ENCODE results near the gene LIN9.
"Not testable (repeated sequence)": the region's sequence is repeated elsewhere in the genome, so short reads cannot be mapped to it uniquely, and the experiment has no call there.

The LIN9 gene

DNA sequence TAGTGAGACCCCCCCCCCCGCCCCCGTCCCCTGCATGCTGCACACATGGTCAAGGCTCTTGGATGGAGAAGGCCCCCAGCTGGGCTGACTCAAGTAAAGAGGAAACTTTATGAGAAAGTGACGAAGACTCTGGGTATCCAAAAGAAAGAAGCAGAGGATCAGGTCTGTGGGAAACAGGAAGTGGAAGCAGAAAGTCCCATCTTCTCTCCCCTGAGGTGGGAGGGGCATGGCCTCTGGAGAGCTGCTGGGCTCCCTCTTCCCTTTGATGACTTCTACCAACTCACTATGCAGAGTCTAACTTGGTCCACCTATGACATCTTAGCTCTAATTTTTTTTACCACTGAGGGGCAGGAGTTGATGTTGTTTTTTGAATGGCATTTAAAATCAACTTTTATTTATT lies 42.7 kb upstream of the LIN9 start:
- ChIA-PET POLR2A (no interaction called here), CTCF (interaction anchor here (2.0 kb wide), 1 partner anchor 18 kb away, joined by 10 read pairs; no protein-coding TSS in a partner anchor)
- TF ChIP-seq, protein P1, sequence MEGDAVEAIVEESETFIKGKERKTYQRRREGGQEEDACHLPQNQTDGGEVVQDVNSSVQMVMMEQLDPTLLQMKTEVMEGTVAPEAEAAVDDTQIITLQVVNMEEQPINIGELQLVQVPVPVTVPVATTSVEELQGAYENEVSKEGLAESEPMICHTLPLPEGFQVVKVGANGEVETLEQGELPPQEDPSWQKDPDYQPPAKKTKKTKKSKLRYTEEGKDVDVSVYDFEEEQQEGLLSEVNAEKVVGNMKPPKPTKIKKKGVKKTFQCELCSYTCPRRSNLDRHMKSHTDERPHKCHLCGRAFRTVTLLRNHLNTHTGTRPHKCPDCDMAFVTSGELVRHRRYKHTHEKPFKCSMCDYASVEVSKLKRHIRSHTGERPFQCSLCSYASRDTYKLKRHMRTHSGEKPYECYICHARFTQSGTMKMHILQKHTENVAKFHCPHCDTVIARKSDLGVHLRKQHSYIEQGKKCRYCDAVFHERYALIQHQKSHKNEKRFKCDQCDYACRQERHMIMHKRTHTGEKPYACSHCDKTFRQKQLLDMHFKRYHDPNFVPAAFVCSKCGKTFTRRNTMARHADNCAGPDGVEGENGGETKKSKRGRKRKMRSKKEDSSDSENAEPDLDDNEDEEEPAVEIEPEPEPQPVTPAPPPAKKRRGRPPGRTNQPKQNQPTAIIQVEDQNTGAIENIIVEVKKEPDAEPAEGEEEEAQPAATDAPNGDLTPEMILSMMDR (IDR thresholded peaks at IDR 0.05; ENCODE audit: control extremely low read depth, extremely low read depth, low read depth, missing control alignments) = no peak
- DNase-seq (ENCODE audit: extremely low spot score) = no peak

DNA sequence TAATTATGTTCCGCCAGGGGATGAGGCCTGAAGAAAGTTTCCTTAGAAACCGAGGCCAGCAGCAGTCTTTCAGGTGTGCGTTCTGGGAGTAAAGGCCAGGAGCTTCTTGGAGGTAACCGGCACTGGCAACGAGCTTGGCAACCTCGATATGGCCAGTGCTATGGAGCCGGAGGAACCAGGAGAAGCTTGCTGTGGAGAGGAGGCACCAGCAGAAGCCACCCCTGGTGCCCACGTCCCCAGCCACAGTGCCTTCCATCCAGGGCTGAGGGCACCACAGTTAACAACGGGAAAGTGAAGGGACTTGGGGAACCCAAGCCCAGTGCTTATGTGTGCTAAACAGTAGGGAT lies 41.5 kb upstream of the LIN9 start:
- no peak for DNase-seq (ENCODE audit: extremely low spot score)
- ChIA-PET POLR2A (no interaction called here), CTCF (no interaction called here)
- TF ChIP-seq, protein P1 (IDR thresholded peaks at IDR 0.05; ENCODE audit: control extremely low read depth, extremely low read depth, low read depth, missing control alignments) = no peak

DNA sequence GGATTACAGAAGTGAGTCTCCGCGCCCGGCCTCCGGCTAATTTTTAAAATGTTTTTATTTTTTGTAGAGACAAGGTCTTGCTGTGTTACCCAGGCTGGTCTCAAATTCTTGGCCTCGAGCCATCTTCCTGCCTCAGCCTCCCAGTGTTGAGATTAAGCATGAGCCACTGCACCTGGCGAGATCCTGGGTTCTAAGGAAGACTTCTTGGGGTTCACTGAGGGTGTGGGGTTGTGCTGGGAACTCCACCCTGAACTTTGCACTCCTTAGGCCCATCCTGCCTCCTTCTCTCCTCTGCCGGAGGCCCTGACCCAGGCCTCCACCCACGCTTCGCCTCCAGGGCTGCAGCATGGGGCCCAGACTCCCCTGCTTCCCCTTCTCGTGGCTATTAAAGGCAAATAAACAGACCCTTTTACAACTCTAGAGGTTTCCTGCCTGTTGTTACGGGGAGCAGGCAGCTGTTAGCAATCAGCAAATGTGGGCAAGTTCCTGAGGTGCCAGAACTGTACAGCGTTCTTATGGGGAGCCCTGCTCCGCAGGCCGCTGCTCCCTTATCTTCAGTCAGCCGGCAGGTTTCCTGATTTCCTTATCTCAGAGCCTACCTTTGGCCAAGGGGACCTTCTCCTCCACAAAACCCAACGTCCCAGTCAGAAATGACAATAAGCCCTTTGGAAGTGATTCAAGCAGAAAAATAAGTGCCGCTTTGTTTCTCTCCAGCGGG lies 41.0 kb upstream of the LIN9 start:
- POLR2A ChIA-PET = no interaction called here
- TF ChIP-seq, protein P1 (IDR thresholded peaks at IDR 0.05; ENCODE audit: control extremely low read depth, extremely low read depth, low read depth, missing control alignments) = no peak
- CTCF ChIA-PET = interaction anchor here (0.9 kb wide), 1 partner anchor 224 kb away, joined by 3 read pairs; no protein-coding TSS in a partner anchor
- peak; percentile 73 for DNase-seq (ENCODE audit: extremely low spot score)

DNA sequence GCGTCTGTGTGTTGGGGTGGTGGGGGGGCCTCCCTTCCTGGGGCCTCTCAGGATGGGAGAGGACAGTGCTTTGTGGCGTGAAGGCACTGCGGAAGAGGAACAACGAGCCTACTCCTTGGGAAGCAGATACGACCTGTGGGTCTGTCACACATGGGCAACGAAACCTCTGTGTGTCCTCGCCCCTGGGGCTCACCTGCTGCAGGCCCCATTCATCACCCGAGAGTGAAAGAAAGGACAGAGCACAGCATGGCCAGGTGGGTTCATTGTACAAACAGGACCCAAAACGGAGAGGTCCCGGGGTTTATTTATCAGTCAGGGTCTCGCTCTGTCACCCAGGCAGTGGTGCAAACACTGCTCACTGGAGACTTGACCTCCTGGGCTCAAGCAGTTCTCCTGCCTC lies 40.1 kb upstream of the LIN9 start:
- no peak for DNase-seq (ENCODE audit: extremely low spot score)
- CTCF ChIA-PET = interaction anchor here (0.9 to 1.6 kb wide), 3 partner anchors 16 to 224 kb away, joined by 3 to 5 read pairs (median 3); no protein-coding TSS in a partner anchor
- POLR2A ChIA-PET = no interaction called here
- TF ChIP-seq, protein P1 (IDR thresholded peaks at IDR 0.05; ENCODE audit: control extremely low read depth, extremely low read depth, low read depth, missing control alignments) = no peak

DNA sequence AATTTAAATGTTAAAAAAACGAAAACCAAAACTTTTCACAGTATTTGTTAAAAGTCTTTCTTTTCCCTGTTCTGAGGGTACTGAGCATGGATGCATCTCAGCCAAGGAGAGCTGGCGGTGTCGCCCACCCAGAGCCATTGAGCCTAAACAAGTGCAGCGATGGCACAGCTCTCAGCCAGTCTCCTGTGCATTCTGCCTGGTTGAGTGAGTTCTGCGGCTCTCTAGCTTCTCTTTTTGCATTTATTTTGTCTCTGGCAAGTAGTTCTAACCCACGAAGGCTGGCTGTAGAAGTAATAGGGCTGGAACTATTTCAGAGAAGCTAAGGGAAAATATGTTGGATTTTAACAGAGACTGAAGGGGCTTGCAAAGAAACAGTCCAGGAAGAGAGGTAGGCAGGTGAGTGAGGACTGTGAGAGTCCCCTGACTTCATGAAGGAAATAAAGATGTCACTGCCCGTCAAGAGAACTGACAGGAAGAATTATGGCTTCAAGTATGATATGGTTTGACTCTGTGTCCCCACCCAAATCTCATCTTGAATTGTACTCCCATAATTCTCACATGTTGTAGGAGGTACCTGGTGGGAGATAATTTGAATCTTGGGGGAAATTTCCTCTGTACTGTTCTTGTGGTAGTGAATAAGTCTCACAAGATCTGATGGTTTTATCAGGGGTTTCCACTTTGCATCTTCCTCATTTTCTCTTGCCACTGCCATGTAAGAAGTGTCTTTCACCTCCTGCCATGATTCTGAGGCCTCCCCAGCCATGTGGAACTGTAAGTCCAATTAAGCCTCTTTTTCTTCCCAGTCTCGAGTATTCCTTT lies 35.7 kb upstream of the LIN9 start:
- TF ChIP-seq, protein P1 (IDR thresholded peaks at IDR 0.05; ENCODE audit: control extremely low read depth, extremely low read depth, low read depth, missing control alignments) = no peak
- CTCF ChIA-PET = interaction anchor here (1.1 kb wide), 1 partner anchor 11 kb away, joined by 5 read pairs; no protein-coding TSS in a partner anchor
- DNase-seq (ENCODE audit: extremely low spot score) = no peak
- POLR2A ChIA-PET = no interaction called here

DNA sequence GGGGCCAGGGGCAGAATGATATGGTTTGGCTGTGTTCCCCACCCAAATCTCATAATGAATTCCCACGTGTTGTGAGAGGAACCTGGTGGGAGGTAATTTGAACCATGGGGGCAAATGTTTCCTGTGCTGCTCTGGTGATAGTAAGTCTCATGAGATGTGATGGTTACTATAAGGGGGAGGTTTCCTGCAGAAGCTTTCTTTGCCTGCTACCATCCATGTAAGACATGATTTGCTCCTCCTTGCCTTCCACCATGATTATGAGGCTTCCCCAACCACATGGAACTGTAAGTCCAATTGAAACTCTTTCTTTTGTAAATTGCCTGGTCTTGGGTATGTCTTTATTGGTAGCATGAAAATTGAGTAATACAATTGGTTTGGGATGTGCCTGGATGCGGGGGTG lies 33.7 kb upstream of the LIN9 start:
- ChIA-PET CTCF (interaction anchor here (0.9 kb wide), 1 partner anchor 10 kb away, joined by 3 read pairs; no protein-coding TSS in a partner anchor), POLR2A (no interaction called here)
- TF ChIP-seq, protein P1 (IDR thresholded peaks at IDR 0.05; ENCODE audit: control extremely low read depth, extremely low read depth, low read depth, missing control alignments) = no peak
- DNase-seq (ENCODE audit: extremely low spot score) = no peak

DNA sequence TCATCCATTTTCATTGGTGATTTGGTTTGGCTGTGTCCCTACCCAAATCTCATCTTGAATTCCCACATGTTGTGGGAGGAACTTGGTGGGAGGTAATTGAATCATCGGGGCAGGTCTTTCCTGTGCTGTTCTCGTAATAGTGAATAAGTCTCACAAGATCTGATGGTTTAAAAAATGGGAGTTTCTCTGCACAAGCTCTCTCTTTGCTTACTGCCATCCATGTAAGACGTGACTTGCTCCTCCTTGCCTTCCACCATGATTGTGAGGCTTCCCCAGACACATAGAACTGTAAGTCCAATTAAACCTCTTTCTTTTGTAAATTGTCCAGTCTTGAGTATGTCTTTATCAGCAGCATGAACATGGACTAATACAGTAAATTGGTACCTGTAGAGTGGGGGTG lies 31.1 kb upstream of the LIN9 start:
- POLR2A ChIA-PET; CTCF ChIA-PET; DNase-seq (ENCODE audit: extremely low spot score): not testable (repeated sequence)

All from GM10248 (cell line).